ENCODE results near the gene STPG1.

GRCh38 chr1:24387636-24388175 is 25.9 kb downstream of the STPG1 start:
- no peak for TF ChIP-seq CTCF (IDR thresholded peaks at IDR 0.05)
- TF ChIP-seq POLR2A (IDR thresholded peaks at IDR 0.05), result no peak
- TF ChIP-seq POLR2AphosphoS5 (IDR thresholded peaks at IDR 0.05), result no peak

All from breast epithelium (tissue), 3 donors.